ENCODE results near the gene RNF144A.

The RNF144A gene

DNA sequence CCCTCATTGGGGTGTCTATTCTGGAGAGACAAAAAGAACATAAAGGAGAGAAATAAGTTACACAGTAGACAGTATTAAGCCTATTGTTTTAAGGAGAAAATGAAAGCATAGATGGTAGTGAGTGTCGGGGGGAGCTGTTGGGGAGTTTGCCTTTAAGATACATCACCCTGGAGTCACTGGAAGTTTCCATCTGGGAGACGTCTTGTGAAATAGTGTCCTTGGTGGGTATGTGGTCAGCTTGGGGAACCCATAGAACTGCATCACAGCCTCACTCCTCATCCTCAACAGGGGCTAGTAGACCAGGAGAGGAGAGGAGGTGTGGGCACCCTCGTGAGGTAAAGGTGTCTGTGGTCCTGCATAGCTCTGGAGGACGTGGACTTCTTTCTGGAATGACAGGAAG, 60.6 kb downstream of the RNF144A start:
- no peaks in the 10 kb centered on the region for H3K27me3 ChIP-seq (ENCODE audit: insufficient read depth, low read length, poor library complexity, severe bottlenecking)
- H3K9me3 ChIP-seq (ENCODE audit: insufficient read depth, low read depth, low read length) = no peaks in the 10 kb centered on the region; the same call in 1 of the 2 replicates
- no peak overlapping the region for H3K4me2 ChIP-seq (ENCODE audit: low read depth, low read length, poor library complexity, severe bottlenecking)
- H2AFZ ChIP-seq (ENCODE audit: low read length) = no peak overlapping the region
- H3K4me3 ChIP-seq (ENCODE audit: low read length, poor library complexity, severe bottlenecking) = no peak overlapping the region
- H3K9me2 ChIP-seq (replicated peaks; ENCODE audit: low read depth, low read length) = no peaks in the 10 kb centered on the region
- H3K4me1 ChIP-seq (ENCODE audit: insufficient read depth, low read length, poor library complexity, severe bottlenecking) = no peaks in the 10 kb centered on the region
- TF ChIP-seq CTCF (conservative IDR thresholded peaks at IDR 0.05; ENCODE audit: low read length) (no peak), EZH2phosphoT487 (IDR thresholded peaks at IDR 0.05; ENCODE audit: borderline replicate concordance) (no peak)
- no peak overlapping the region for H3K9ac ChIP-seq (ENCODE audit: low read depth, low read length, poor library complexity, severe bottlenecking)
- no peaks in the 10 kb centered on the region for H4K20me1 ChIP-seq (ENCODE audit: insufficient read depth, low read length, poor library complexity, severe bottlenecking)
- H3F3A ChIP-seq (ENCODE audit: low read depth) = no peaks in the 10 kb centered on the region
- no peaks in the 10 kb centered on the region; the same call in 1 of the 2 replicates for H3K36me3 ChIP-seq (ENCODE audit: insufficient read depth, low read length)
- H3K79me2 ChIP-seq (ENCODE audit: insufficient read depth, low read length) = no peaks in the 10 kb centered on the region

GRCh38 chr2:6978991-6979390, 61.8 kb downstream of the RNF144A start:
- H3K9me3 ChIP-seq (ENCODE audit: insufficient read depth, low read depth, low read length) = no peaks in the 10 kb centered on the region; the same call in 1 of the 2 replicates
- H3K27me3 ChIP-seq (ENCODE audit: insufficient read depth, low read length, poor library complexity, severe bottlenecking) = no peaks in the 10 kb centered on the region
- no peak overlapping the region for H3K4me3 ChIP-seq (ENCODE audit: low read length, poor library complexity, severe bottlenecking)
- H3K9me2 ChIP-seq (replicated peaks; ENCODE audit: low read depth, low read length) = no peaks in the 10 kb centered on the region
- no peaks in the 10 kb centered on the region for H3K79me2 ChIP-seq (ENCODE audit: insufficient read depth, low read length)
- H3F3A ChIP-seq (ENCODE audit: low read depth) = no peaks in the 10 kb centered on the region
- H2AFZ ChIP-seq (ENCODE audit: low read length) = no peak overlapping the region
- H3K4me2 ChIP-seq (ENCODE audit: low read depth, low read length, poor library complexity, severe bottlenecking) = no peak overlapping the region
- TF ChIP-seq EZH2phosphoT487 (IDR thresholded peaks at IDR 0.05; ENCODE audit: borderline replicate concordance) = no peak
- TF ChIP-seq CTCF (conservative IDR thresholded peaks at IDR 0.05; ENCODE audit: low read length) = no peak
- H3K36me3 ChIP-seq (ENCODE audit: insufficient read depth, low read length) = no peaks in the 10 kb centered on the region; the same call in 1 of the 2 replicates
- no peaks in the 10 kb centered on the region for H4K20me1 ChIP-seq (ENCODE audit: insufficient read depth, low read length, poor library complexity, severe bottlenecking)
- no peak overlapping the region for H3K9ac ChIP-seq (ENCODE audit: low read depth, low read length, poor library complexity, severe bottlenecking)
- no peaks in the 10 kb centered on the region for H3K4me1 ChIP-seq (ENCODE audit: insufficient read depth, low read length, poor library complexity, severe bottlenecking)

DNA sequence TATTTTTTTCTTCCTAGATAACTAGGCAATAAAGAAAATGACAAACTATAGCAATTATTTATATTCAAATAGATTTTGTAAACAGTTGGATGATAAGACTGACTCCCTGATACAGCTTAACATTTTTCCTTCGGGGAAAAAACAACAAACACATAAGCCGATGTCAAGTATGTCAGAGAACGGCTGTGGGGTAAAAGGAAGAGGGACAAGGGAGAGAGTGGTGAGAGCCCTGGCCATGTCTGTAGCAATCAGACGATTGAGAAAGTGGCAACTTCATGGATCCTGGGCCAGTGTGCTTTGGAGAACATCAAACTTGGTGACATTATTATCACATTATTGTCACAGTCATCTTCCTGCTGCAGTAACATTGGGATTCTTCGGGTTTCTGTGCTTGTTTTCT, 65.2 kb downstream of the RNF144A start:
- H3K27me3 ChIP-seq (ENCODE audit: insufficient read depth, low read length, poor library complexity, severe bottlenecking) = no peaks in the 10 kb centered on the region
- H3K9me3 ChIP-seq (ENCODE audit: insufficient read depth, low read depth, low read length) = no peaks in the 10 kb centered on the region; the same call in 1 of the 2 replicates
- H3K4me2 ChIP-seq (ENCODE audit: low read depth, low read length, poor library complexity, severe bottlenecking) = no peak overlapping the region
- no peaks in the 10 kb centered on the region for H3F3A ChIP-seq (ENCODE audit: low read depth)
- H3K79me2 ChIP-seq (ENCODE audit: insufficient read depth, low read length) = no peaks in the 10 kb centered on the region
- H3K36me3 ChIP-seq (ENCODE audit: insufficient read depth, low read length) = no peaks in the 10 kb centered on the region; the same call in 1 of the 2 replicates
- H4K20me1 ChIP-seq (ENCODE audit: insufficient read depth, low read length, poor library complexity, severe bottlenecking) = no peaks in the 10 kb centered on the region
- H3K9me2 ChIP-seq (replicated peaks; ENCODE audit: low read depth, low read length) = no peaks in the 10 kb centered on the region
- TF ChIP-seq CTCF (conservative IDR thresholded peaks at IDR 0.05; ENCODE audit: low read length) (no peak), EZH2phosphoT487 (IDR thresholded peaks at IDR 0.05; ENCODE audit: borderline replicate concordance) (no peak)
- H3K4me1 ChIP-seq (ENCODE audit: insufficient read depth, low read length, poor library complexity, severe bottlenecking) = peaks cover 14% of the 10 kb centered on the region
- H2AFZ ChIP-seq (ENCODE audit: low read length) = no peak overlapping the region
- no peak overlapping the region for H3K9ac ChIP-seq (ENCODE audit: low read depth, low read length, poor library complexity, severe bottlenecking)
- no peak overlapping the region for H3K4me3 ChIP-seq (ENCODE audit: low read length, poor library complexity, severe bottlenecking)
